Fibroblast of lung (primary cell): ENCODE results near the gene KCNG2.

Source experiments
- CTCF ChIP-seq, 2 donors: IDR thresholded peaks in 1 of 2; conservative IDR thresholded peaks in 1 of 2; 1 replicate in 1 of 2; 2 replicates in 1 of 2; pipeline ENCODE4 v1.5.1; 2011 to 2012; ENCODE audit warnings: low read length in 2 of 2, control low read depth in 1 of 2, inconsistent platforms in 1 of 2, low read depth in 1 of 2, mild to moderate bottlenecking in 1 of 2
- EZH2 ChIP-seq: IDR thresholded peaks from 2 replicates; pipeline ENCODE4 v1.5.1; 2012; ENCODE audit warnings: low read length, control low read depth, mild to moderate bottlenecking; ENCODE audit errors: missing control alignments

GRCh38 chr18:79906706-79907105, 109.0 kb downstream of the KCNG2 start:
- no peak for TF ChIP-seq CTCF (conservative IDR thresholded peaks at IDR 0.05 in 1 of 2, IDR thresholded peaks at IDR 0.05 in 1 of 2; ENCODE audit: low read depth in 1 of 2, low read length in 2 of 2)
- no peak for TF ChIP-seq EZH2
